ENCODE measurements around the gene MTMR3. TPM values are rescaled to one million over a fixed set of nuclear protein-coding genes. Genes with fewer than 3 reads are reported as not detected.

The MTMR3 gene
- total RNA-seq, 1 donor from 2014 or later, result 35.4 TPM

DNA sequence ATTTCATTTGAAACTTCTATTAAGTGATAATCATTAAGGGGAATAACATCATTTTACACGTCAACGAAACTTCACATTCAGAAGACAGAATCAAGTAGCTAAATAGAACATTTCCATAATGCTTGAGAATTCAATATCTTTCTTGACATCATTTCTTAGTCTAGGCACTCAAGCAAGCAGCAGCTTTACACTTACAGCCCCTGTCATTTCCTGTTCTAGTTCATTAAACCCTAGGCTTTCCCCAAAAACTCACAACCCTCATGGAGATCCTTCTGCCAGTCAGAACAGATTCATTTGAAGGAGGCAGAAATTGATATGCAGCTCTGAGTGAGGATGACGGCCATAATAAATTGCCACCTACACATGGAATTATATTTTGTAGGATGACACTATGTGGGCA, 192.0 kb downstream of the MTMR3 start:
- Mint-ChIP-seq H3K36me3 (no peaks in the 10 kb centered on the region), H3K9me3 (no peaks in the 10 kb centered on the region), H3K4me3 (no peak overlapping the region), H3K27ac (no peak overlapping the region), H3K27me3 (ENCODE audit: insufficient read depth, low read depth) (peaks cover 3% of the 10 kb centered on the region), H3K4me1 (peaks cover 12% of the 10 kb centered on the region)
- no peaks in the 10 kb centered on the region for H3K9me3 ChIP-seq (ENCODE audit: low read depth)
- no peak overlapping the region for H3K27ac ChIP-seq
- peaks cover 19% of the 10 kb centered on the region for H3K27me3 ChIP-seq
- TF ChIP-seq EZH2 (IDR thresholded peaks at IDR 0.05) (no peak), EZH2phosphoT487 (IDR thresholded peaks at IDR 0.05) (no peak), CTCF (IDR thresholded peaks at IDR 0.05) (no peak)
- no peaks in the 10 kb centered on the region for H3K36me3 ChIP-seq
- H3K9ac ChIP-seq, result no peak overlapping the region
- H4K20me1 ChIP-seq (ENCODE audit: low read depth), result no peaks in the 10 kb centered on the region
- peaks cover 4% of the 10 kb centered on the region for H3F3A ChIP-seq (ENCODE audit: low read depth)
- no peak overlapping the region for H3K4me2 ChIP-seq
- no peak for DNase-seq (ENCODE audit: low spot score)
- H3K4me3 ChIP-seq, result no peak overlapping the region
- no peaks in the 10 kb centered on the region for H3K79me2 ChIP-seq (ENCODE audit: low read depth)
- H3K4me1 ChIP-seq, result no peaks in the 10 kb centered on the region
- H2AFZ ChIP-seq (replicated peaks), result no peak overlapping the region

GRCh38 chr22:30077279-30077880, 194.4 kb downstream of the MTMR3 start:
- Mint-ChIP-seq H3K9me3 (no peaks in the 10 kb centered on the region), H3K36me3 (no peaks in the 10 kb centered on the region), H3K4me1 (peaks cover 18% of the 10 kb centered on the region), H3K27ac (no peak overlapping the region), H3K27me3 (ENCODE audit: insufficient read depth, low read depth) (peaks cover 3% of the 10 kb centered on the region), H3K4me3 (no peak overlapping the region)
- no peaks in the 10 kb centered on the region for H3K79me2 ChIP-seq (ENCODE audit: low read depth)
- no peak overlapping the region for H3K4me2 ChIP-seq
- no peaks in the 10 kb centered on the region for H3K36me3 ChIP-seq
- TF ChIP-seq CTCF (IDR thresholded peaks at IDR 0.05) (no peak), EZH2 (IDR thresholded peaks at IDR 0.05) (no peak), EZH2phosphoT487 (IDR thresholded peaks at IDR 0.05) (no peak)
- H3K9ac ChIP-seq, result no peak overlapping the region
- H3K4me1 ChIP-seq, result no peaks in the 10 kb centered on the region
- no peaks in the 10 kb centered on the region for H3K9me3 ChIP-seq (ENCODE audit: low read depth)
- no peak overlapping the region for H2AFZ ChIP-seq (replicated peaks)
- H3F3A ChIP-seq (ENCODE audit: low read depth), result peaks cover 4% of the 10 kb centered on the region
- peaks cover 19% of the 10 kb centered on the region for H3K27me3 ChIP-seq
- no peaks in the 10 kb centered on the region for H4K20me1 ChIP-seq (ENCODE audit: low read depth)
- DNase-seq (ENCODE audit: low spot score), result no peak
- H3K27ac ChIP-seq, result no peak overlapping the region
- H3K4me3 ChIP-seq, result no peak overlapping the region

GRCh38 chr22:30078320-30079311, 195.6 kb downstream of the MTMR3 start:
- no peaks in the 10 kb centered on the region for H3K9me3 Mint-ChIP-seq
- no peaks in the 10 kb centered on the region for H3K36me3 Mint-ChIP-seq
- TF ChIP-seq CTCF (IDR thresholded peaks at IDR 0.05) (no peak), EZH2phosphoT487 (IDR thresholded peaks at IDR 0.05) (no peak), EZH2 (IDR thresholded peaks at IDR 0.05) (no peak)
- H4K20me1 ChIP-seq (ENCODE audit: low read depth), result no peaks in the 10 kb centered on the region
- H3K27ac Mint-ChIP-seq, result no peak overlapping the region
- no peak for DNase-seq (ENCODE audit: low spot score)
- peaks cover 3% of the 10 kb centered on the region for H3K27me3 Mint-ChIP-seq (ENCODE audit: insufficient read depth, low read depth)
- H3K9me3 ChIP-seq (ENCODE audit: low read depth), result no peaks in the 10 kb centered on the region
- H3K4me2 ChIP-seq, result no peak overlapping the region
- no peak overlapping the region for H2AFZ ChIP-seq (replicated peaks)
- H3F3A ChIP-seq (ENCODE audit: low read depth), result peaks cover 4% of the 10 kb centered on the region
- no peak overlapping the region for H3K4me3 ChIP-seq
- H3K27ac ChIP-seq, result no peak overlapping the region
- H3K4me1 Mint-ChIP-seq, result peaks cover 18% of the 10 kb centered on the region
- H3K4me1 ChIP-seq, result no peaks in the 10 kb centered on the region
- no peaks in the 10 kb centered on the region for H3K36me3 ChIP-seq
- peaks cover 19% of the 10 kb centered on the region for H3K27me3 ChIP-seq
- H3K4me3 Mint-ChIP-seq, result peak overlapping the region; percentile 14
- no peaks in the 10 kb centered on the region for H3K79me2 ChIP-seq (ENCODE audit: low read depth)
- H3K9ac ChIP-seq, result no peak overlapping the region

Measured in neural progenitor cell (in vitro differentiated cells).